ENCODE data around the gene PLXNA4.

DNA sequence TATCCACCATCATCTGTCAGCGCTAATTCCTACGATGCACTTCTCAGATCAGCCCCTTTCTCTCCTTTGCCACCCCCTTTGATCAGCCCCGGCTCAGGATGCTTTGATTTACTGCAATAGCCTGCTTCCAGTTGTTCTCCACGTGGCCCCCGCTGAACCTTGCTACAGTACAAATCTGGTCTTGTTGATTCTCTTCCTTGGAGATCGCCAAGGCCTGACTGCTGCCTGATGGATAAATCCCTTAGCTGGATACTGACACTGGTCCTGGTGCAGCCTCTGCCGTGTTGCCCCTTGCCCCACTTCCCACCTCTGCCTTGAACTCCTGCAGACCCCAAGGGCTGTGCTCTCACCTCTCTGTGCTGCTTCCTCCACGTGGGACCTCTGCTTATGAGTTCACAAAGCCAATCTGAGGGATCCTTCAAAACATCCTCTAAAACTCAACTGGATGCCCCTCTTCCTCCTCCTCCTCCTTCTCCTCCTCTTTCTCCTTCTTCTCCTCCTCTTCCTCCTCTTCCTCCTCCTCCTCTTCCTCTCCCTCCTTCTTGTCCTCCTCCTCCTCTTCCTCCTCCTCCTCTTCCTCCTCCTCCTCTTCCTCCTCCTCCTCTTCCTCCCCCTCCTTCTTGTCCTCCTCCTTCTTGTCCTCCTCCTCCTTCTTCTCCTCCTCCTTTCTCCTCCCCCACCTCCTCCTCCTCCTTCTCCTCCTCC, 15.3 kb downstream of the PLXNA4 start:
- TF ChIP-seq, protein P1, sequence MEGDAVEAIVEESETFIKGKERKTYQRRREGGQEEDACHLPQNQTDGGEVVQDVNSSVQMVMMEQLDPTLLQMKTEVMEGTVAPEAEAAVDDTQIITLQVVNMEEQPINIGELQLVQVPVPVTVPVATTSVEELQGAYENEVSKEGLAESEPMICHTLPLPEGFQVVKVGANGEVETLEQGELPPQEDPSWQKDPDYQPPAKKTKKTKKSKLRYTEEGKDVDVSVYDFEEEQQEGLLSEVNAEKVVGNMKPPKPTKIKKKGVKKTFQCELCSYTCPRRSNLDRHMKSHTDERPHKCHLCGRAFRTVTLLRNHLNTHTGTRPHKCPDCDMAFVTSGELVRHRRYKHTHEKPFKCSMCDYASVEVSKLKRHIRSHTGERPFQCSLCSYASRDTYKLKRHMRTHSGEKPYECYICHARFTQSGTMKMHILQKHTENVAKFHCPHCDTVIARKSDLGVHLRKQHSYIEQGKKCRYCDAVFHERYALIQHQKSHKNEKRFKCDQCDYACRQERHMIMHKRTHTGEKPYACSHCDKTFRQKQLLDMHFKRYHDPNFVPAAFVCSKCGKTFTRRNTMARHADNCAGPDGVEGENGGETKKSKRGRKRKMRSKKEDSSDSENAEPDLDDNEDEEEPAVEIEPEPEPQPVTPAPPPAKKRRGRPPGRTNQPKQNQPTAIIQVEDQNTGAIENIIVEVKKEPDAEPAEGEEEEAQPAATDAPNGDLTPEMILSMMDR (IDR thresholded peaks at IDR 0.05; ENCODE audit: low read length), result no peak
- TF ChIP-seq EZH2 (IDR thresholded peaks at IDR 0.05; ENCODE audit: borderline replicate concordance, low read length), result no peak
